Mesendoderm (in vitro differentiated cells): ENCODE data around the gene SEC14L5.
"Not testable (repeated sequence)": the region's sequence is repeated elsewhere in the genome, so short reads cannot be mapped to it uniquely, and the experiment has no call there.

Experiments
- DNase-seq: peaks from one replicate; pipeline ENCODE4 v3.0.0; 2013
- H2AK5ac ChIP-seq: 2 replicates; pipeline ENCODE4 v1.6.1; 2013; ENCODE audit warnings: low read length, inconsistent platforms
- H2BK120ac ChIP-seq: 2 replicates; pipeline ENCODE4 v1.6.1; 2013; ENCODE audit warnings: low read depth, mild to moderate bottlenecking, low read length, moderate library complexity, mixed read lengths
- H2BK15ac ChIP-seq: replicated peaks from 2 replicates; pipeline ENCODE4 v1.6.1; 2013; ENCODE audit warnings: low read depth, mild to moderate bottlenecking, moderate library complexity
- H2BK5ac ChIP-seq: 2 replicates; pipeline ENCODE4 v1.6.1; 2013; ENCODE audit warnings: low read length, inconsistent platforms
- H3K18ac ChIP-seq: 2 replicates; pipeline ENCODE4 v1.6.1; 2013; ENCODE audit warnings: mild to moderate bottlenecking, low read length, mixed read lengths
- H3K23ac ChIP-seq: one replicate; pipeline ENCODE4 v1.6.1; 2013; ENCODE audit warnings: low read length
- H3K27ac ChIP-seq: 2 replicates; pipeline ENCODE4 v1.5.1; 2013; ENCODE audit warnings: low read depth, mild to moderate bottlenecking, inconsistent platforms, low read length, moderate library complexity
- H3K27me3 ChIP-seq: 2 replicates; pipeline ENCODE4 v1.6.1; 2013; ENCODE audit warnings: low read length, control low read depth, mild to moderate bottlenecking, inconsistent platforms; ENCODE audit not compliant: insufficient read depth, poor library complexity
- H3K36me3 ChIP-seq: 2 replicates; pipeline ENCODE4 v1.6.1; 2013; ENCODE audit warnings: low read length, inconsistent platforms; ENCODE audit not compliant: control insufficient read depth, insufficient read depth
- H3K4ac ChIP-seq: one replicate; pipeline ENCODE4 v1.6.1; 2013; ENCODE audit warnings: low read depth, mild to moderate bottlenecking, low read length, moderate library complexity
- H3K4me1 ChIP-seq: 2 replicates; pipeline ENCODE4 v1.6.1; 2013; ENCODE audit warnings: low read depth, low read length, inconsistent platforms; ENCODE audit not compliant: control insufficient read depth
- H3K4me2 ChIP-seq: 2 replicates; pipeline ENCODE4 v1.6.1; 2013; ENCODE audit warnings: low read length
- H3K4me3 ChIP-seq: 2 replicates; pipeline ENCODE4 v1.5.1; 2013; ENCODE audit warnings: mild to moderate bottlenecking, low read length
- H3K56ac ChIP-seq: one replicate; pipeline ENCODE4 v1.6.1; 2013; ENCODE audit warnings: low read length
- H3K79me1 ChIP-seq: 2 replicates; pipeline ENCODE4 v1.6.1; 2013; ENCODE audit warnings: low read length, inconsistent platforms
- H3K79me2 ChIP-seq: 2 replicates; pipeline ENCODE4 v1.6.1; 2013; ENCODE audit warnings: mild to moderate bottlenecking, low read length; ENCODE audit not compliant: control insufficient read depth, insufficient read depth
- H3K9ac ChIP-seq: 2 replicates; pipeline ENCODE4 v1.6.1; 2013; ENCODE audit warnings: low read length, inconsistent platforms
- H4K5ac ChIP-seq: one replicate; pipeline ENCODE4 v1.6.1; 2013; ENCODE audit warnings: low read length
- H4K8ac ChIP-seq: one replicate; pipeline ENCODE4 v1.6.1; 2013; ENCODE audit warnings: low read depth, mild to moderate bottlenecking, control low read depth, low read length, moderate library complexity
- WGBS: extraction: QIAGEN DNeasy Blood & Tissue Kit; methylation state at CpG from one replicate; pipeline ENCODE4 v1.1.7; 2013; ENCODE audit warnings: low lambda C conversion rate, missing lambda C conversion rate; ENCODE audit not compliant: insufficient coverage; ENCODE audit errors: extremely low coverage; 5-methylcytosine and 5-hydroxymethylcytosine counted together

The SEC14L5 gene

GRCh38 chr16:4948903-4949766 is 9.0 kb upstream of the SEC14L5 start:
- no peaks in the 10 kb centered on the region for H3K4me1 ChIP-seq
- no peak overlapping the region for H4K8ac ChIP-seq
- H3K9ac ChIP-seq: no peak overlapping the region
- no peaks in the 10 kb centered on the region for H3K36me3 ChIP-seq
- no peak overlapping the region for H3K4ac ChIP-seq
- H3K4me3 ChIP-seq: no peak overlapping the region
- H3K56ac ChIP-seq: no peak overlapping the region
- H3K4me2 ChIP-seq: no peak overlapping the region
- no peak overlapping the region for H3K23ac ChIP-seq
- no peaks in the 10 kb centered on the region for H3K79me2 ChIP-seq
- WGBS: no CpG with 5 or more reads among the region's 16 CpGs
- H2AK5ac ChIP-seq: no peak overlapping the region
- H3K79me1 ChIP-seq: no peaks in the 10 kb centered on the region
- no peak overlapping the region for H2BK5ac ChIP-seq
- H2BK120ac ChIP-seq: no peak overlapping the region
- H2BK15ac ChIP-seq: no peak overlapping the region
- H3K27me3 ChIP-seq: no peaks in the 10 kb centered on the region
- H3K27ac ChIP-seq: no peak overlapping the region
- no peak overlapping the region for H4K5ac ChIP-seq
- no peak for DNase-seq
- H3K18ac ChIP-seq: no peak overlapping the region

GRCh38 chr16:4949986-4950385 is 8.1 kb upstream of the SEC14L5 start:
- H3K9ac ChIP-seq: no peak overlapping the region
- no peaks in the 10 kb centered on the region for H3K4me1 ChIP-seq
- no peak overlapping the region for H3K4me2 ChIP-seq
- WGBS: no CpG with 5 or more reads among the region's 10 CpGs
- no peak overlapping the region for H4K8ac ChIP-seq
- DNase-seq: no peak
- H3K79me1 ChIP-seq: no peaks in the 10 kb centered on the region
- no peak overlapping the region for H2BK120ac ChIP-seq
- no peaks in the 10 kb centered on the region for H3K79me2 ChIP-seq
- no peak overlapping the region for H3K18ac ChIP-seq
- H3K27ac ChIP-seq: no peak overlapping the region
- no peak overlapping the region for H4K5ac ChIP-seq
- no peak overlapping the region for H2AK5ac ChIP-seq
- no peaks in the 10 kb centered on the region for H3K27me3 ChIP-seq
- H3K4ac ChIP-seq: no peak overlapping the region
- no peak overlapping the region for H3K4me3 ChIP-seq
- no peak overlapping the region for H2BK5ac ChIP-seq
- no peaks in the 10 kb centered on the region for H3K36me3 ChIP-seq
- no peak overlapping the region for H3K23ac ChIP-seq
- no peak overlapping the region for H2BK15ac ChIP-seq
- H3K56ac ChIP-seq: no peak overlapping the region

GRCh38 chr16:4951583-4951982 is 6.5 kb upstream of the SEC14L5 start:
- not testable (repeated sequence) for H3K27me3 ChIP-seq, H3K4me1 ChIP-seq, H3K79me2 ChIP-seq, H3K4me2 ChIP-seq, DNase-seq, H3K36me3 ChIP-seq, H3K4ac ChIP-seq, H3K9ac ChIP-seq, H3K56ac ChIP-seq, H2BK5ac ChIP-seq, H2AK5ac ChIP-seq, H3K18ac ChIP-seq, H2BK15ac ChIP-seq, H4K8ac ChIP-seq, H4K5ac ChIP-seq, H3K23ac ChIP-seq, H3K27ac ChIP-seq, H3K4me3 ChIP-seq, H2BK120ac ChIP-seq, H3K79me1 ChIP-seq
- no CpG with 5 or more reads among the region's 3 CpGs for WGBS

- Histone ChIP-seq H3K79me2 (no peaks in the 10 kb centered on the region), H3K4ac (no peak overlapping the region), H3K23ac (no peak overlapping the region), H3K79me1 (no peaks in the 10 kb centered on the region), H4K8ac (no peak overlapping the region), H3K18ac (no peak overlapping the region), H2AK5ac (no peak overlapping the region), H3K4me2 (no peak overlapping the region), H3K27me3 (no peaks in the 10 kb centered on the region), H3K9ac (no peak overlapping the region), H3K36me3 (no peaks in the 10 kb centered on the region), H4K5ac (no peak overlapping the region), H3K4me1 (peaks cover 3% of the 10 kb centered on the region), H2BK5ac (no peak overlapping the region), H3K4me3 (no peak overlapping the region), H2BK15ac (no peak overlapping the region), H3K56ac (no peak overlapping the region), H2BK120ac (no peak overlapping the region), H3K27ac (no peak overlapping the region)
- no CpG with 5 or more reads among the region's 1 CpG for WGBS
- DNase-seq: no peak
Measured at GRCh38 chr16:4954714-4955113, 3.4 kb upstream of the SEC14L5 start.

- Histone ChIP-seq H3K4me1 (peaks cover 3% of the 10 kb centered on the region), H3K9ac (peak overlapping the region; percentile 55), H2BK5ac (no peak overlapping the region), H2BK120ac (no peak overlapping the region), H2BK15ac (no peak overlapping the region), H3K27me3 (no peaks in the 10 kb centered on the region), H4K5ac (no peak overlapping the region), H3K23ac (no peak overlapping the region), H3K4ac (no peak overlapping the region), H3K56ac (peak overlapping the region; percentile 70), H3K27ac (no peak overlapping the region), H3K79me2 (no peaks in the 10 kb centered on the region), H3K18ac (no peak overlapping the region), H3K79me1 (no peaks in the 10 kb centered on the region), H3K36me3 (no peaks in the 10 kb centered on the region), H4K8ac (no peak overlapping the region), H2AK5ac (no peak overlapping the region), H3K4me2 (peak overlapping the region; percentile 83), H3K4me3 (peak overlapping the region; percentile 44)
- no CpG with 5 or more reads among the region's 10 CpGs for WGBS
- DNase-seq: no peak
Measured at GRCh38 chr16:4957420-4957719, 760 bp upstream of the SEC14L5 start.
